OCI-LY1 (cell line): ENCODE results near the gene AKT1S1.

ENCODE experiments used
- H2AFZ ChIP-seq: fragments of 200-600 bp; sonication (generic), shearing (Covaris generic); 2 replicates; pipeline ENCODE4 v1.6.0; 2014; ENCODE audit warnings: antibody characterized with exemption, mild to moderate bottlenecking, low read length
- H3F3A ChIP-seq: fragments of 200-600 bp; sonication (generic), shearing (Covaris generic); 2 replicates; pipeline ENCODE4 v1.6.0; 2014; ENCODE audit warnings: mild to moderate bottlenecking, antibody characterized with exemption, low read length, moderate library complexity; ENCODE audit not compliant: insufficient read depth
- H3K27ac ChIP-seq: fragments of 200-600 bp; sonication (generic); 2 replicates; pipeline ENCODE4 v1.5.1; 2014; ENCODE audit warnings: low read length, mixed run types, mild to moderate bottlenecking, low read depth; ENCODE audit not compliant: poor library complexity, severe bottlenecking
- H3K27me3 ChIP-seq: fragments of 200-600 bp; sonication (generic); 2 replicates; pipeline ENCODE4 v1.6.0; 2014; ENCODE audit warnings: antibody characterized with exemption, mild to moderate bottlenecking, low read length, moderate library complexity; ENCODE audit not compliant: insufficient read depth
- H3K36me3 ChIP-seq: fragments of 200-600 bp; sonication (generic); 2 replicates; pipeline ENCODE4 v1.6.1; 2014; ENCODE audit warnings: mild to moderate bottlenecking, antibody characterized with exemption, low read length, moderate library complexity, mixed read lengths; ENCODE audit not compliant: insufficient read depth
- H3K4me1 ChIP-seq: fragments of 200-600 bp; sonication (generic); 2 replicates; pipeline ENCODE4 v1.5.1; 2014; ENCODE audit warnings: mild to moderate bottlenecking, low read length, moderate library complexity; ENCODE audit not compliant: insufficient read depth, severe bottlenecking
- H3K4me2 ChIP-seq: fragments of 200-600 bp; sonication (generic), shearing (Covaris generic); 2 replicates; pipeline ENCODE4 v1.6.1; 2014; ENCODE audit warnings: low read length
- H3K4me3 ChIP-seq: fragments of 200-600 bp; sonication (generic); 2 replicates; pipeline ENCODE4 v1.5.1; 2014; ENCODE audit warnings: low read length, low read depth, mild to moderate bottlenecking, mixed read lengths; ENCODE audit not compliant: poor library complexity, severe bottlenecking
- H3K79me2 ChIP-seq: fragments of 200-600 bp; shearing (Covaris generic); 2 replicates; pipeline ENCODE4 v1.6.1; 2016; ENCODE audit warnings: mixed run types, low read length, mixed read lengths; ENCODE audit not compliant: insufficient read depth
- H3K9ac ChIP-seq: fragments of 200-600 bp; sonication (generic), shearing (Covaris generic); 2 replicates; pipeline ENCODE4 v1.6.1; 2014; ENCODE audit warnings: mild to moderate bottlenecking, low read length, mixed read lengths
- H3K9me2 ChIP-seq: fragments of 200-600 bp; sonication (generic), shearing (Covaris generic); 2 replicates; pipeline ENCODE4 v1.6.1; 2014; ENCODE audit warnings: low read depth, mild to moderate bottlenecking, low read length, mixed read lengths
- H3K9me3 ChIP-seq: fragments of 200-600 bp; shearing (Covaris generic); 2 replicates; pipeline ENCODE4 v1.6.1; 2014; ENCODE audit warnings: low read length, mixed read lengths
- H4K20me1 ChIP-seq: fragments of 200-600 bp; sonication (generic), shearing (Covaris generic); 2 replicates; pipeline ENCODE4 v1.6.0; 2016; ENCODE audit warnings: mild to moderate bottlenecking, low read length; ENCODE audit not compliant: insufficient read depth
- EZH2 ChIP-seq: fragments of 200-600 bp; sonication (generic), shearing (Covaris generic); IDR thresholded peaks from 2 replicates; pipeline ENCODE4 v1.8.0; 2017; ENCODE audit warnings: borderline replicate concordance, mixed run types, mild to moderate bottlenecking, antibody characterized with exemption, low read length, moderate library complexity, mixed read lengths
- TF ChIP-seq, protein P1 (sequence below): fragments of 200-600 bp; sonication (generic), shearing (Covaris generic); IDR thresholded peaks from 2 replicates; pipeline ENCODE4 v1.5.1; 2017; ENCODE audit warnings: mild to moderate bottlenecking, antibody characterized with exemption, low read length, moderate library complexity, mixed read lengths

The AKT1S1 gene

DNA sequence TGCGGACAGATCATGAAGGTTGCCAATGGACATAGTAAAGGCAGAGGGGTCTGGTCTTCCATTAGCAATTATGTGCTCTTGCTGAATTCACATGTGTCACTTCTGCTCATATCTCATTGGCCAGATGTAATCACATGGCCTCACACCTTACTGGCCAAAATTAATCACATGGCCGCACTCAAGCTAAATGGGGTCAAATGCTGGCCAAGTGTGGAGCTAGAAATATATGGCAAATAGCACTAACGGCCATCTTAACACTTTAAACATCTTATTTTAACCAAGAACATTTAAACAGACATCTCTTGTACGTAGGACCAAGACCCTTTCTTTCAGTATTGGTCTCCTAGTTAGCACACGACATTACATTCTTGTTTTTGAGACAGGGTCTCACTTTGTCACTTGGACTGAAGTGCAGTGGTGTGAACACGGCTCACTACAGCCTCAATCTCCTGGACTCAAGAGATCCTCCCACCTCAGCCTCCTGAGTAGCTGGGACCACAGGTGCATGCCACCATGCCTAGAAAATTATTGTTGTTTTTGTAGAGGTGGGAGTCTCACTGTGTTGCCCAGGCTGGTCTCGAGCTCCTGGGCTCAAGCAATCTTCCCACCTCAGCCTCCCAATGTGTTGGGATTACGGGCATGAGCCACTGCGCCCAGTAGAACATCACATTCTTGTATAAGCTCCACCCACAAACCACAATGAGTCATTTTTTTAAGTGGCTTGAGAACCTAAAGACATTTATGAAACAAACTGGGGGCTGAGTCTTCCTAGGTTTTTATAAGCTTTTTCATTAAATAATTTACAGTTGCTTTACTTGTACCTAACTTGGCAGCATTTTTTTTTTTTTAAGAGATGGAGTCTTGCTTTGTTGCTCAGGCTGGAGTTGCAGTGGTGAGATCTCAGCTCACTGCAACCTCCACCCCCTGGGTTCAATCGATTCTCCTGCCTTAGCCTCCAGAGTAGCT lies 29.1 kb downstream of the AKT1S1 start:
- H4K20me1 ChIP-seq, result no peaks in the 10 kb centered on the region

DNA sequence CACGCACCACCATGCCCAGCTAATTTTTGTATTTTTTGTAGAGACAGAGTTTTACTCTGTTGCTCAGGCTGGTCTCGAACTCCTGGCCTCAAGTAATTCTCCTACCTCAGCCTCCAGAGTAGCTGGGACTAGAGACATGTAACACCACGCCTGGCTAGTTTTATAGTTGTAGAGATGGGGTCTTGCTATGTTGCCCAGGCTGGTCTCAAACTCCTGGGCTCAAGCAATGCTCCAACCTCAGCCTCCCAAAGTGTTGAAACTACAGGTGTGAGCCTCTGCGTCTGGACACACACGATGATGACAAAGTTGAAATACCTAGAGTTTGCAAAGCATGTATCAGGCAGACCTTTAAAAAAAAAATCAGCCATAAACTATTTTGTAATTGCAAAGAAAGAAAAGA lies 30.7 kb downstream of the AKT1S1 start:
- H3F3A ChIP-seq, result no peaks in the 10 kb centered on the region
- no peak overlapping the region for H2AFZ ChIP-seq
- no peak overlapping the region for H3K4me3 ChIP-seq
- H3K4me2 ChIP-seq, result no peak overlapping the region
- no peak for TF ChIP-seq EZH2
- TF ChIP-seq, protein P1, sequence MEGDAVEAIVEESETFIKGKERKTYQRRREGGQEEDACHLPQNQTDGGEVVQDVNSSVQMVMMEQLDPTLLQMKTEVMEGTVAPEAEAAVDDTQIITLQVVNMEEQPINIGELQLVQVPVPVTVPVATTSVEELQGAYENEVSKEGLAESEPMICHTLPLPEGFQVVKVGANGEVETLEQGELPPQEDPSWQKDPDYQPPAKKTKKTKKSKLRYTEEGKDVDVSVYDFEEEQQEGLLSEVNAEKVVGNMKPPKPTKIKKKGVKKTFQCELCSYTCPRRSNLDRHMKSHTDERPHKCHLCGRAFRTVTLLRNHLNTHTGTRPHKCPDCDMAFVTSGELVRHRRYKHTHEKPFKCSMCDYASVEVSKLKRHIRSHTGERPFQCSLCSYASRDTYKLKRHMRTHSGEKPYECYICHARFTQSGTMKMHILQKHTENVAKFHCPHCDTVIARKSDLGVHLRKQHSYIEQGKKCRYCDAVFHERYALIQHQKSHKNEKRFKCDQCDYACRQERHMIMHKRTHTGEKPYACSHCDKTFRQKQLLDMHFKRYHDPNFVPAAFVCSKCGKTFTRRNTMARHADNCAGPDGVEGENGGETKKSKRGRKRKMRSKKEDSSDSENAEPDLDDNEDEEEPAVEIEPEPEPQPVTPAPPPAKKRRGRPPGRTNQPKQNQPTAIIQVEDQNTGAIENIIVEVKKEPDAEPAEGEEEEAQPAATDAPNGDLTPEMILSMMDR, result no peak
- no peaks in the 10 kb centered on the region for H3K27me3 ChIP-seq
- H4K20me1 ChIP-seq, result no peaks in the 10 kb centered on the region
- no peak overlapping the region for H3K9ac ChIP-seq
- peak overlapping the region; percentile 88 for H3K27ac ChIP-seq
- no peaks in the 10 kb centered on the region for H3K9me2 ChIP-seq
- H3K36me3 ChIP-seq, result peaks cover 6% of the 10 kb centered on the region; the same call in 1 of the 2 replicates
- 0 out of 2 replicates have a peak, but pooled peaks cover 3% of the 10 kb centered on the region for H3K9me3 ChIP-seq
- peaks cover 49% of the 10 kb centered on the region for H3K4me1 ChIP-seq
- no peaks in the 10 kb centered on the region for H3K79me2 ChIP-seq

More for the DNA sequence above, 29.1 kb downstream of the AKT1S1 start:
- Histone ChIP-seq H3K4me1 (peaks cover 46% of the 10 kb centered on the region), H3F3A (no peaks in the 10 kb centered on the region), H3K4me3 (no peak overlapping the region), H3K4me2 (no peak overlapping the region), H2AFZ (no peak overlapping the region), H3K79me2 (peaks cover 14% of the 10 kb centered on the region), H3K27me3 (no peaks in the 10 kb centered on the region), H3K9me3 (0 out of 2 replicates have a peak, but pooled peaks cover 3% of the 10 kb centered on the region), H3K36me3 (no peaks in the 10 kb centered on the region), H3K9ac (no peak overlapping the region), H3K27ac (peak overlapping the region; percentile 32), H3K9me2 (no peaks in the 10 kb centered on the region)
- no peak for TF ChIP-seq EZH2
- TF ChIP-seq, protein P1, result no peak

DNA sequence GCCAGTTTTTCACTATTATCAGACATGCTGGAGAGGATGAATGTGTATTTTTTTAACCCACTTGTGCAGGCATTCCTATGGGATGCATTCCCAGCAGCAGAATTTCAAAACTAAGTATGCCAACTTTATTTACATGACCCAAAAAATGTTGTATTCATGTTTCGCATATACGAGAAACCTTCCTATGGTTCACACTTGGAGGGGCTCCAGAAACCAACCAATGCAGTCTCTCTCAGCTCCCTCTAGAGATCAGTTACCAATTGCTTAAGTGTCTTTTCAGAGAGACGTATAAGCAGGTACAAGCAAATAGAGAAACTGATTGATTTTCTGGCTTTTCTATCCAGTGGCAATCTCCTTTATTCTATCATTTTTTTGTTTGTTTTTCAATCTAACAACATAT lies 31.7 kb downstream of the AKT1S1 start:
- Histone ChIP-seq H3K4me3 (no peak overlapping the region), H3K9me2 (no peaks in the 10 kb centered on the region), H3K79me2 (no peaks in the 10 kb centered on the region), H2AFZ (no peak overlapping the region), H3F3A (no peaks in the 10 kb centered on the region), H4K20me1 (no peaks in the 10 kb centered on the region), H3K36me3 (peaks cover 14% of the 10 kb centered on the region), H3K9ac (no peak overlapping the region), H3K27me3 (no peaks in the 10 kb centered on the region), H3K4me2 (no peak overlapping the region), H3K9me3 (0 out of 2 replicates have a peak, but pooled peaks cover 3% of the 10 kb centered on the region), H3K27ac (peak overlapping the region; percentile 88), H3K4me1 (peaks cover 49% of the 10 kb centered on the region)
- TF ChIP-seq, protein P1, result no peak
- no peak for TF ChIP-seq EZH2
